Activated naive CD8-positive, alpha-beta T cell treated with anti-CD3 and anti-CD28 coated beads for 36 hours (primary cell): ENCODE measurements around the gene EML4. TPM values are rescaled to one million over a fixed set of nuclear protein-coding genes. Genes with fewer than 3 reads are reported as not detected.
A peak's percentile ranks its signal among the peaks of the same experiment; 100 is the strongest.

Experiments
- DNase-seq: peaks from one replicate; pipeline ENCODE4 v3.0.0; 2021
- H3K27ac Mint-ChIP-seq: one replicate; pipeline ENCODE4 v1.8.0; 2022; ENCODE audit warnings: mild to moderate bottlenecking, moderate library complexity, mixed read lengths
- H3K27me3 Mint-ChIP-seq: one replicate; pipeline ENCODE4 v1.8.0; 2022; ENCODE audit warnings: mild to moderate bottlenecking, mixed read lengths
- H3K36me3 Mint-ChIP-seq: one replicate; pipeline ENCODE4 v1.8.0; 2021; ENCODE audit warnings: mild to moderate bottlenecking, mixed read lengths
- H3K4me1 Mint-ChIP-seq: one replicate; pipeline ENCODE4 v1.8.0; 2021; ENCODE audit warnings: mixed read lengths
- H3K4me3 Mint-ChIP-seq: one replicate; pipeline ENCODE4 v1.8.0; 2022; ENCODE audit warnings: mild to moderate bottlenecking, moderate library complexity, mixed read lengths
- H3K9me3 Mint-ChIP-seq: one replicate; pipeline ENCODE4 v1.8.0; 2022; ENCODE audit warnings: mixed read lengths
- total RNA-seq, 2 experiments: library from RNA; stranded (reverse); gene quantifications; one replicate each; pipeline ENCODE4 v1.2.3, GENCODE V29; 2021

EML4 gene
- total RNA-seq, 2 experiments from 2014 or later: 60.0 to 64.6 TPM

DNA sequence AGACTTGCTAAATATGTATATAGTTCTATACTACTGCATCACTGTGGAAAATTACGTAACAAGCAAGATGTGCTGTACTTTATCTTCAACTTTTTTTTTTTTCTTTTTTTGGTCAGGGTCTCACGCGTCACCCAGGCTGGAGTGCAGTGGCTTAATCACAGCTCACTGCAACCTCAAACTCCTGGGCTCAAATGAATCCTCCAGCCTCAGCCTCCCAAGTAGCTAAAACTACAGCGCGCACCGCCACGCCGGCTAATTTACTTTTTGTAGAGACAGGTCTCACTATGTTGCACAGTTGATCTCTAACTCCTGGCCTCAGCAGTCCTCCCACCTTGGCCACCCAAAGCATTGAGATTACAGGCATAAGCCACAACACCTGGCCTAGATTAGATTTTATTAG lies 123.9 kb downstream of the EML4 start:
- H3K36me3 Mint-ChIP-seq: peaks cover 45% of the 10 kb centered on the region
- H3K4me1 Mint-ChIP-seq: peaks cover 39% of the 10 kb centered on the region
- H3K4me3 Mint-ChIP-seq: no peak overlapping the region
- peaks cover 4% of the 10 kb centered on the region for H3K9me3 Mint-ChIP-seq
- H3K27ac Mint-ChIP-seq: no peak overlapping the region
- DNase-seq: no peak
- H3K27me3 Mint-ChIP-seq: no peaks in the 10 kb centered on the region

- Mint-ChIP-seq H3K36me3 (peaks cover 55% of the 10 kb centered on the region), H3K9me3 (peaks cover 4% of the 10 kb centered on the region), H3K4me1 (peaks cover 42% of the 10 kb centered on the region), H3K4me3 (no peak overlapping the region), H3K27ac (peak overlapping the region; percentile 59), H3K27me3 (no peaks in the 10 kb centered on the region)
- no peak for DNase-seq
These were observed 127.1 kb downstream of the EML4 start for GRCh38 chr2:42296226-42296625.

DNA sequence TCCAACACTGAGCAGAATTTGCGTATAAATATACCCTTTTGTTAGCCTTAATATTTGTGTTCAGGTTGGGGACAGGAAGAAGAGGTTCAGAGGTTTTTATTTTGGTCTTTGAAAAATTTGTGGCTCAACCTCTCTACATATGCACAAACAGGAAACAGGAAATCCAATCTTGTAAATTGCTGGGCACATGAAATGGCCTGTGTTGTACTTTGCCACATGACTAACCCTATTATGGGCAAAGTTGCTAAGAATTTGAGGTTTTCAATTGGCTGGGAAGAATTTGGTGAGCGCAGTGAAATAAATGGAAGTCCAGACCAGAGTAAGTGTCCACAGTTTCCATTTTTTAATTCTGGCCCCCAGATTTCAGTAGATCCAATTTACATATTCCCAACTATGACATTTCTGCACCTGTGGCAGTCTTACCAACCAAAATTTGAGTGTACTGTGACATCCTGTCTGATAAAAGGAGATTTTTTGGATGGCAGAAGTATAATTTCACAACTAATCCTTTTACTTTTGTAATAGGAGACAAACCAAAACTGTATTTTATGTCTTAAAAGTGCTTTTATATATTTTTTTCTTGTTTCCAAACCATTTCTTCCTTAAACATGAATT lies 128.3 kb downstream of the EML4 start:
- Mint-ChIP-seq H3K27ac (peak overlapping the region; percentile 80), H3K4me1 (peaks cover 42% of the 10 kb centered on the region), H3K9me3 (peaks cover 4% of the 10 kb centered on the region), H3K4me3 (no peak overlapping the region), H3K27me3 (no peaks in the 10 kb centered on the region), H3K36me3 (peaks cover 53% of the 10 kb centered on the region)
- DNase-seq: no peak

DNA sequence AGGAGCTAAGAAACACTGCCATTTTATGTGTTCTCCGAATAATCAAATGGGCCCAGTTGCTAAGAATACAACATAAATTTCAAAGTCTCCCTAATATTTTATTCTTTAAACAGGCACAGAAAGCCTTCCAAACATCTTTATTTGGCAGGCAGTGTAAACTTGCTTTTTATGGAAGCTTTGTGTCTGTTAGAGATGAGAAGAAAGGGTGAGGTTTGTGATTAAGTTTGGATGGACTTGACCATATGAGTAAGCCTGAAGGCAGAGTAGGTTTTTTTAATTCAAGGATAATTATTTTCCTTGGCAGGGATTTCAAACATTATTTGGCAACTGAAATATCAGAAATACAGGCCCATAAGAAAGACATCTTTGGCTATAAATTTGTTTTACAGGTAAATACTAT lies 129.0 kb downstream of the EML4 start:
- no peak overlapping the region for H3K27ac Mint-ChIP-seq
- H3K36me3 Mint-ChIP-seq: peaks cover 54% of the 10 kb centered on the region
- DNase-seq: no peak
- H3K9me3 Mint-ChIP-seq: peaks cover 4% of the 10 kb centered on the region
- no peak overlapping the region for H3K4me3 Mint-ChIP-seq
- peaks cover 42% of the 10 kb centered on the region for H3K4me1 Mint-ChIP-seq
- no peaks in the 10 kb centered on the region for H3K27me3 Mint-ChIP-seq

DNA sequence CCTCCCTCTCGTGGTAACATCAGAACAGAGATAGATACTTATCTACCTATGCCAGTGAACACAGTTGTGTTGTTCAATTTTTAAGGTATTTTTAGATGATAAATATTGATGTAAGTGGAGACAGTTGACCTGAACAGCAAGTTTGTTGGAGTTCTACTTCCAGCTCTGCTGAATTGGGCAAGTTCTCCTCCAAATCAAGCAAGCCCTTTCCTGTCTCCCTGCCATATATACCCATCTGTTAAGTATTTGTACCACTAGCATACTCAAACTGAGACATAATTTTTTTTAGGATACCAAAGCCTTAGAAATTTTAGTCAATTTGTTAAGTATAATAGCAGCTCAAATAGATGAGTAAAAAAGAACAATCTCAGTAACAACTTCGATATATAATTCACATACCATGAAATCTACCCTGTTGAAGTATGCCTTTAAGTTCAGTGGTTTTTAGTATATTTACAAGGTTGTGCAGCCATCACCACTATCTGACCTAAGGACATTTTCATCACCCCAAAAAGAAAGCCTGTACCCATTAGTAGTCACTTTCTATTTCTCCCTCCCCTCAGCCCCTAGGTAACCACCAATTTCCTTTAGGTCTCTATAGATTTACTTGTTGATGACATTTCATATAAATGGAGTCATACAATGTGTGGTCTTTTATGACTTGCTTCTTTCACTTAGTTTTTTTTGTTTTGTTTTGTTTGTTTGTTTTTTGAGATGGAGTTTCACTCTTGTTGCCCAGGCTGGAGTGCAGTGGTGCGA lies 130.0 kb downstream of the EML4 start:
- no peaks in the 10 kb centered on the region for H3K27me3 Mint-ChIP-seq
- H3K27ac Mint-ChIP-seq: peak overlapping the region; percentile 22
- H3K4me1 Mint-ChIP-seq: peaks cover 42% of the 10 kb centered on the region
- H3K36me3 Mint-ChIP-seq: peaks cover 55% of the 10 kb centered on the region
- no peak overlapping the region for H3K4me3 Mint-ChIP-seq
- H3K9me3 Mint-ChIP-seq: peaks cover 4% of the 10 kb centered on the region
- no peak for DNase-seq

DNA sequence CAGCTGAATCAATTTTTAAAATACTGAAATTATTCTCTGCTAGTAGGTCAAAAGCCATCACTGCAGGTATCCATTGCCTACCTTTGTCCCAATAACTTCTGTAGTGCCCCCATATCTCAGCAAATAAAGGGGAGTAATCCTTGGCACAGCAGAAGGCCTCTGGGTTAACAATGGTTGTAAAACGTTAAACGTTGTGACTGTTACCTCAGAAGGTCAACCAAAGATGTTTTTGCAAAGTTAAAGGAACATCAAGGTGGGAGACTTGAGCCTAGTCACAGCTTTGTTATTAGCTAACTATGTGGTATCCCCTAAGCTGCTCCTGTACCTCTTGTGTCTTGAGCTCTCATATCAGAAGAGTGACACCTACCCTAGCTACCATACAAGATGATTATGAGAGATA lies 131.4 kb downstream of the EML4 start:
- H3K27ac Mint-ChIP-seq: no peak overlapping the region
- no peak overlapping the region for H3K4me3 Mint-ChIP-seq
- H3K27me3 Mint-ChIP-seq: no peaks in the 10 kb centered on the region
- peaks cover 40% of the 10 kb centered on the region for H3K4me1 Mint-ChIP-seq
- H3K9me3 Mint-ChIP-seq: peaks cover 4% of the 10 kb centered on the region
- no peak for DNase-seq
- H3K36me3 Mint-ChIP-seq: peaks cover 45% of the 10 kb centered on the region

DNA sequence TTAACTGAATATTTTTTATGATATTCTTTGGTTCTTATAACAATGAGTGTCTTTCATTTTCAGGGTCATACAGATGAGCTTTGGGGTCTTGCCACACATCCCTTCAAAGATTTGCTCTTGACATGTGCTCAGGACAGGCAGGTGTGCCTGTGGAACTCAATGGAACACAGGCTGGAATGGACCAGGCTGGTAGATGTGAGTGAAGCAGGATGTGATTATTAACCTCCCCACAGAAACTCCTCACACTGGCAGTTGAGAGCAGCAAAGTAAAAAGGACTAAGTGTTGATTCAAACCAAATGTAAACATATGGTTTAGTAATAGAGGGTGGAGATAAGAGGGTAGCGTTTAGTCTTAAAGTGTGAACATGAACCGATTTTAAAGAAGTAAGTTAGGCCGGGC lies 134.1 kb downstream of the EML4 start:
- H3K9me3 Mint-ChIP-seq: no peaks in the 10 kb centered on the region
- H3K4me1 Mint-ChIP-seq: peaks cover 19% of the 10 kb centered on the region
- H3K36me3 Mint-ChIP-seq: peaks cover 30% of the 10 kb centered on the region
- H3K27ac Mint-ChIP-seq: no peak overlapping the region
- no peaks in the 10 kb centered on the region for H3K27me3 Mint-ChIP-seq
- no peak for DNase-seq
- H3K4me3 Mint-ChIP-seq: no peak overlapping the region

DNA sequence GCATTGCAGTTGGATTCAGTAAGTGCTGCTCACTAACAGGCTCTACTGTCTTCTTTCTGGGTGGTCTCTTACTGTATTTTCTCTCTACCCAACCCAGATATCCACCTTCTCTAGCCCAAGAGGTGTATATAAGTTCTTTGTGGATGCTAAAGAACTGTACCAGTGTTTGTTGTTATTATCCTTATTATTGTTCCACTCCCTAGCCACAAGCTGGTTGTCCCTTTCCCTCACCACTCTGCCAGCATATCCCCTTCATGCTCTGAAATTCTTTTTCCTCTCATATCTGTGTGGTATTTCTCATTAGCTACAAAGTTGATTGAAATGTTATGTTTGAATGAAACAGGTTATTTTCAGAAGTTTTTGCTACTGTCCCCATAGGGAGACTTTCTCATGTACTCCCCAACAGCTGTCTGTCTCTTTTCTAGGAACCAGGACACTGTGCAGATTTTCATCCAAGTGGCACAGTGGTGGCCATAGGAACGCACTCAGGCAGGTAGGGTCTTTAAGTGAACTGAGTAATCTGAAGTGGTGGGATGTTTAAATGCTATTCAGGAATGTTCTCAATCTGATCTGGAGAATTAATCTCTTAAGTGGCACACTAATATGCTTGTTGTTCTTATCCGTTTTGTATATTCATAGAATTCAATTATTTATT lies 135.0 kb downstream of the EML4 start:
- Mint-ChIP-seq H3K4me1 (peaks cover 13% of the 10 kb centered on the region), H3K27me3 (no peaks in the 10 kb centered on the region), H3K4me3 (no peak overlapping the region), H3K27ac (no peak overlapping the region), H3K36me3 (peaks cover 23% of the 10 kb centered on the region), H3K9me3 (no peaks in the 10 kb centered on the region)
- DNase-seq: no peak

- Mint-ChIP-seq H3K36me3 (peaks cover 18% of the 10 kb centered on the region), H3K27me3 (no peaks in the 10 kb centered on the region), H3K4me1 (peaks cover 4% of the 10 kb centered on the region), H3K9me3 (no peaks in the 10 kb centered on the region), H3K4me3 (no peak overlapping the region), H3K27ac (no peak overlapping the region)
- no peak for DNase-seq
These were observed 138.0 kb downstream of the EML4 start for GRCh38 chr2:42307180-42307579.

GRCh38 chr2:42309366-42309765 lies 140.2 kb downstream of the EML4 start:
- peaks cover 4% of the 10 kb centered on the region for H3K4me1 Mint-ChIP-seq
- DNase-seq: no peak
- no peaks in the 10 kb centered on the region for H3K27me3 Mint-ChIP-seq
- H3K4me3 Mint-ChIP-seq: no peak overlapping the region
- no peak overlapping the region for H3K27ac Mint-ChIP-seq
- no peaks in the 10 kb centered on the region for H3K9me3 Mint-ChIP-seq
- peaks cover 18% of the 10 kb centered on the region for H3K36me3 Mint-ChIP-seq

- Mint-ChIP-seq H3K4me1 (peaks cover 10% of the 10 kb centered on the region), H3K36me3 (peaks cover 23% of the 10 kb centered on the region), H3K27ac (no peak overlapping the region), H3K9me3 (no peaks in the 10 kb centered on the region), H3K27me3 (no peaks in the 10 kb centered on the region), H3K4me3 (no peak overlapping the region)
- no peak for DNase-seq
These were observed 140.9 kb downstream of the EML4 start for GRCh38 chr2:42310007-42310515.

GRCh38 chr2:42312106-42312505 lies 143.0 kb downstream of the EML4 start:
- H3K4me1 Mint-ChIP-seq: peaks cover 9% of the 10 kb centered on the region
- DNase-seq: no peak
- no peak overlapping the region for H3K27ac Mint-ChIP-seq
- H3K4me3 Mint-ChIP-seq: no peak overlapping the region
- peaks cover 18% of the 10 kb centered on the region for H3K36me3 Mint-ChIP-seq
- H3K27me3 Mint-ChIP-seq: no peaks in the 10 kb centered on the region
- no peaks in the 10 kb centered on the region for H3K9me3 Mint-ChIP-seq

DNA sequence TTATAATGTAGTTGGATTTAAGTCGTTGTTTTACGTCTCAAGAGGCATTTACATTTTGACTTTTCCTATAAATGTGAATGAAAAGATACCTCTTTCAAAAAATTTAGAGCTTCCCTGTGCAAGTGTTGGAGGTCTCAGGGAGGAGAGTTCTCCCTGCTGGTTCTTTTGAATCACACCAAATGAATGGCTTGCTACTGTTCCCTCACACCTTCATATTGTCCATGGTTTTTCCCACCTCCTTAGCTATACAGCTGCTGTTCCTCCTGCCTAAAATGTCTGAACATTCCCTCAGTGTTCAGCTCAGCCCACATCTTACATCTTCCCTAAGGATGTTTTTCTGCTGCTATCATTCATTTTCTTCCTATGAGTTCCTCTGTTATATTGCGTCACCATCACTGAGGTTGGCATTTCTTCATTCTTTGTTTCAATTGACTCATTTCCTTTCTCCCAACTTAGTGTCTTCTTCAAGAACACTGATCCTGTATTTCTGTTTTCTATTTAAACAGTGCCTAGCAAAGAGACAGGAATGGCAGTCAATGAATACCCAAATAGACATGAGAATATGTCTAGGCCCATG lies 145.8 kb downstream of the EML4 start:
- Mint-ChIP-seq H3K4me1 (peaks cover 15% of the 10 kb centered on the region), H3K27ac (peak overlapping the region; percentile 8), H3K36me3 (peaks cover 17% of the 10 kb centered on the region), H3K4me3 (no peak overlapping the region), H3K27me3 (no peaks in the 10 kb centered on the region), H3K9me3 (no peaks in the 10 kb centered on the region)
- no peak for DNase-seq

- Mint-ChIP-seq H3K36me3 (peaks cover 23% of the 10 kb centered on the region), H3K4me3 (no peak overlapping the region), H3K4me1 (peaks cover 15% of the 10 kb centered on the region), H3K9me3 (peaks cover 3% of the 10 kb centered on the region), H3K27me3 (no peaks in the 10 kb centered on the region), H3K27ac (no peak overlapping the region)
- no peak for DNase-seq
These were observed 146.8 kb downstream of the EML4 start for GRCh38 chr2:42315844-42316470.

DNA sequence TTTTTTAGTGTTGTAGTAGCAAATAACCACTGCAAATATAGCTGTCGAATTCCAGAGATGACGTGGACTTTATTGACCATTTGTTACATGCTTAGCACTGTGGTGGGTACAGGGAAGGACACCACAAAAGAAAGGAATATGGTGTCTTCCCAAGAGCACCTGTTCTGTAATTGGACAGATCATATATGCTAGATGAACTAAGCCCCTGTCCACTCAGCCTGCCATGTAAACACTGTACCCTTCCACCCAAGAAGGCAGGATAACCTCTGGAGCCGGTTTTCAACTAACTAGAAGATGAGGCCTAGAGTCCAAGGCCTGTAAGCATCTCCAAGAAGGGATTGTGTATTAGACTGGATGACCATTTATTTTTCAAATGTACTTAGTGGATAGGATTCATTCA lies 147.8 kb downstream of the EML4 start:
- H3K27me3 Mint-ChIP-seq: no peaks in the 10 kb centered on the region
- H3K36me3 Mint-ChIP-seq: peaks cover 27% of the 10 kb centered on the region
- peaks cover 19% of the 10 kb centered on the region for H3K4me1 Mint-ChIP-seq
- no peak overlapping the region for H3K4me3 Mint-ChIP-seq
- no peak for DNase-seq
- peaks cover 3% of the 10 kb centered on the region for H3K9me3 Mint-ChIP-seq
- peak overlapping the region; percentile 16 for H3K27ac Mint-ChIP-seq
